ENCODE measurements around the gene RAPSN.

DNA sequence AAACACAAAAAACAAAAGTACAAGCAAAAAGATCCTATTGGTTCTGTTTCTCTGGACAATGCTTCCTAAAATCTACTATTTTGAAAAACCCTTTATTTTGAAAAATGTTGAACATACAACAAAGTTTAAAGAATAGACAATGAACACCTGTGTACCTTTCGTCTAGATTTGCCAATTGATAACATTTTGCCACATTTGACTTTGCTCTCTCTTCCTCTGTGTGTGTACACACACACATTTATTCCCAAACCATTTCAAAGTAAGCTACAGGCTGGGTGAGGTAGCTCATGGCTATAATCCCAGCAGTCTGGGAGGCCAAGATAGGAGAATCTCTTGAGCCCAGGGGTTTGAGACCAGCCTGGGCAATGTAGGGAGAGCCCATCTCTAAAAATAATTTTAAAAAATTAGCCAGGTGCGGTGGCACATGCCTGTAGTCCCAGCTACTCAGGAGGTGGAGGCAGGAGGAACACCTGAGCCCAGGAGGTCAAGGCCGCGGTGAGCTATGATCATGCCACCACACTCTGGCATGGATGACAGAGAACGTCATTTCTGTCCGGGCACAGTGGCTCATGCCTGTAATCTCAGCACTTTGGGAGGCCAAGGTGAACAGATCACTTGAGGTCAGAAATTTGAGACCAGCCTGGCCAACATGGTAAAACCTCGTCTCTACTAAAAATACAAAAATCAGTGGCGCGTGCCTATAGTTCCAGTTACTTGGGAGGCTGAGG is 17.4 kb downstream of the RAPSN start:
- no peak for TF ChIP-seq POLR2A (IDR thresholded peaks at IDR 0.05)
- TF ChIP-seq, protein P1, sequence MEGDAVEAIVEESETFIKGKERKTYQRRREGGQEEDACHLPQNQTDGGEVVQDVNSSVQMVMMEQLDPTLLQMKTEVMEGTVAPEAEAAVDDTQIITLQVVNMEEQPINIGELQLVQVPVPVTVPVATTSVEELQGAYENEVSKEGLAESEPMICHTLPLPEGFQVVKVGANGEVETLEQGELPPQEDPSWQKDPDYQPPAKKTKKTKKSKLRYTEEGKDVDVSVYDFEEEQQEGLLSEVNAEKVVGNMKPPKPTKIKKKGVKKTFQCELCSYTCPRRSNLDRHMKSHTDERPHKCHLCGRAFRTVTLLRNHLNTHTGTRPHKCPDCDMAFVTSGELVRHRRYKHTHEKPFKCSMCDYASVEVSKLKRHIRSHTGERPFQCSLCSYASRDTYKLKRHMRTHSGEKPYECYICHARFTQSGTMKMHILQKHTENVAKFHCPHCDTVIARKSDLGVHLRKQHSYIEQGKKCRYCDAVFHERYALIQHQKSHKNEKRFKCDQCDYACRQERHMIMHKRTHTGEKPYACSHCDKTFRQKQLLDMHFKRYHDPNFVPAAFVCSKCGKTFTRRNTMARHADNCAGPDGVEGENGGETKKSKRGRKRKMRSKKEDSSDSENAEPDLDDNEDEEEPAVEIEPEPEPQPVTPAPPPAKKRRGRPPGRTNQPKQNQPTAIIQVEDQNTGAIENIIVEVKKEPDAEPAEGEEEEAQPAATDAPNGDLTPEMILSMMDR (IDR thresholded peaks at IDR 0.05) = no peak

Measured in adrenal gland (tissue), 5 donors.